ENCODE data around the gene SOAT2. TPM values are rescaled to one million over a fixed set of nuclear protein-coding genes. Genes with fewer than 3 reads are reported as not detected.

Gene SOAT2
- total RNA-seq, 1 donor from 2014 or later: 0.40 TPM

DNA sequence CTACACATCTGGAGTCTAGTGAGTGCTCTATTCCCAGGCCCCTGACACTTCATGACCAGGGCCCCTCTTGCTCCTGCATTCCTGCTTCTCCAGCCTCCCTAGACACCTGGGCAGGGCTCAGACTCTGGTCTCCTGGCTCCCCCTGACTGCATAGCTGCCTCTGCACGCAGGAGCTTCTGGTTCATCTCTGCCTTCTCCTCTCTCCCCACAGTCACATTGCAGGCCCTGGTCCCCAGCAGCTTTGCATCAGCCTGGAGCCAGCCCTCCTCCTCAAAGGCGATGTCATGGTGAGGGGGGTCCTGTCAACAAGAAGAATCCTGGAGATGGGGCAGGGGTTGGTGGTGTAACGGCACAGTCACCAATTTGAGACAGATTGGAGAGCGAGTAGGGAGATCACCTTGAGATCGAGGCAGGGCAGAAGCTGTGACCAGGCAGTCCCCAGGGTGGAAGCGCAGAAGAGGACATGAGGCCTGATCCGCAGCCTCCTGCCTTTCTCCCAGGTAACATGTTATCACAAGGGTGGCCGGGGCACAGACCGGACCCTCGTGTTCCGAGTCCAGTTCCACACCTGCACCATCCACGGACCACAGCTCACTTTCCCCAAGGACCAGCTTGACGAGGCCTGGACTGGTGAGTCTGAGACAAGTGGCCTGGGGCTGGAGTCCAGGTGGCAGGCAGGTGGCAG, 45.3 kb upstream of the SOAT2 start:
- TF ChIP-seq, protein P1, sequence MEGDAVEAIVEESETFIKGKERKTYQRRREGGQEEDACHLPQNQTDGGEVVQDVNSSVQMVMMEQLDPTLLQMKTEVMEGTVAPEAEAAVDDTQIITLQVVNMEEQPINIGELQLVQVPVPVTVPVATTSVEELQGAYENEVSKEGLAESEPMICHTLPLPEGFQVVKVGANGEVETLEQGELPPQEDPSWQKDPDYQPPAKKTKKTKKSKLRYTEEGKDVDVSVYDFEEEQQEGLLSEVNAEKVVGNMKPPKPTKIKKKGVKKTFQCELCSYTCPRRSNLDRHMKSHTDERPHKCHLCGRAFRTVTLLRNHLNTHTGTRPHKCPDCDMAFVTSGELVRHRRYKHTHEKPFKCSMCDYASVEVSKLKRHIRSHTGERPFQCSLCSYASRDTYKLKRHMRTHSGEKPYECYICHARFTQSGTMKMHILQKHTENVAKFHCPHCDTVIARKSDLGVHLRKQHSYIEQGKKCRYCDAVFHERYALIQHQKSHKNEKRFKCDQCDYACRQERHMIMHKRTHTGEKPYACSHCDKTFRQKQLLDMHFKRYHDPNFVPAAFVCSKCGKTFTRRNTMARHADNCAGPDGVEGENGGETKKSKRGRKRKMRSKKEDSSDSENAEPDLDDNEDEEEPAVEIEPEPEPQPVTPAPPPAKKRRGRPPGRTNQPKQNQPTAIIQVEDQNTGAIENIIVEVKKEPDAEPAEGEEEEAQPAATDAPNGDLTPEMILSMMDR (IDR thresholded peaks at IDR 0.05; ENCODE audit: unreplicated experiment): no peak
- no peak for DNase-seq (ENCODE audit: low spot score in 2 of 2, unreplicated experiment in 2 of 2)
- Mint-ChIP-seq H3K9me3 (no peaks in the 10 kb centered on the region), H3K4me1 (peaks cover 21% of the 10 kb centered on the region), H3K36me3 (no peaks in the 10 kb centered on the region), H3K27me3 (ENCODE audit: low read depth) (no peaks in the 10 kb centered on the region), H3K27ac (no peak overlapping the region), H3K4me3 (no peak overlapping the region)

DNA sequence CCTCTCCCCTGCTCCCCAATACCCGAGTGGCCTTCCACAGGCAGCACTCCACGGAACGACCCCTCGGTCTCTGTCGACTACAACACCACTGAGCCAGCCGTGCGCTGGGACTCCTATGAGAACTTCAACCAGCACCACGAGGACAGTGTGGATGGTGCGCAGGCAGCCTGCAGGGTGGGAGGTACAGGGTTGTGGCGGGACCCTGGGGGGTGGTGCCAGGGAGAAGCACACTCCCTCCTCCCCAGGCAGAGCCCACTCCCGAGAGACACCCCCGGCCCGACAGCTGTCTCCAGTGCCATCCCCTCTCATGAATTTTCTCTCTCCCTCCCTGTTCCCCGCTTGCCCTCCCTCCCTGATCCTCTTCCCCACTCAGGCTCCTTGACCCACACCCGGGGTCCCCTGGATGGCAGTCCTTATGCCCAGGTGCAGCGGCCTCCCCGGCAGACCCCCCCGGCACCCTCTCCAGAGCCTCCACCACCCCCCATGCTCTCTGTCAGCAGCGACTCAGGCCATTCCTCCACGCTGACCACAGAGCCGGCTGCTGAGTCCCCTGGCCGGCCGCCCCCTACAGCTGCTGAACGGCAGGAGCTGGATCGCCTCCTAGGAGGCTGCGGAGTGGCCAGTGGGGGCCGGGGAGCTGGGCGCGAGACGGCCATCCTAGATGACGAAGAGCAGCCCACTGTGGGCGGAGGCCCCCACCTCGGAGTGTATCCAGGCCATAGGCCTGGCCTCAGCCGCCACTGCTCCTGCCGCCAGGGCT, 44.4 kb upstream of the SOAT2 start:
- Mint-ChIP-seq H3K9me3 (no peaks in the 10 kb centered on the region), H3K27me3 (ENCODE audit: low read depth) (no peaks in the 10 kb centered on the region), H3K27ac (no peak overlapping the region), H3K36me3 (no peaks in the 10 kb centered on the region), H3K4me3 (no peak overlapping the region), H3K4me1 (peaks cover 12% of the 10 kb centered on the region)
- no peak for DNase-seq (ENCODE audit: low spot score in 2 of 2, unreplicated experiment in 2 of 2)
- TF ChIP-seq, protein P1 (IDR thresholded peaks at IDR 0.05; ENCODE audit: unreplicated experiment): no peak

DNA sequence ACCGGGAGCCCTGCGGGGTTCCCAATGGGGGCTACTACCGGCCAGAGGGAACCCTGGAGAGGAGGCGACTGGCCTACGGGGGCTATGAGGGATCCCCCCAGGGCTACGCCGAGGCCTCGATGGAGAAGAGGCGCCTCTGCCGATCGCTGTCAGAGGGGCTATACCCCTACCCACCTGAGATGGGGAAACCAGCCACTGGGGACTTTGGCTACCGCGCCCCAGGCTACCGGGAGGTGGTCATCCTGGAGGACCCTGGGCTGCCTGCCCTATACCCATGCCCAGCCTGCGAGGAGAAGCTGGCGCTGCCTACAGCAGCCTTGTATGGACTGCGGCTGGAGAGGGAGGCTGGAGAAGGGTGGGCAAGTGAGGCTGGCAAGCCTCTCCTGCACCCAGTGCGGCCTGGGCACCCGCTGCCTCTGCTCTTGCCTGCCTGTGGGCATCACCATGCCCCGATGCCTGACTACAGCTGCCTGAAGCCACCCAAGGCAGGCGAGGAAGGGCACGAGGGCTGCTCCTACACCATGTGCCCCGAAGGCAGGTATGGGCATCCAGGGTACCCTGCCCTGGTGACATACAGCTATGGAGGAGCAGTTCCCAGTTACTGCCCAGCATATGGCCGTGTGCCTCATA, 43.7 kb upstream of the SOAT2 start:
- no peaks in the 10 kb centered on the region for H3K9me3 Mint-ChIP-seq
- no peak overlapping the region for H3K4me3 Mint-ChIP-seq
- no peak overlapping the region for H3K27ac Mint-ChIP-seq
- TF ChIP-seq, protein P1 (IDR thresholded peaks at IDR 0.05; ENCODE audit: unreplicated experiment): no peak
- H3K36me3 Mint-ChIP-seq: no peaks in the 10 kb centered on the region
- peaks cover 8% of the 10 kb centered on the region for H3K4me1 Mint-ChIP-seq
- H3K27me3 Mint-ChIP-seq (ENCODE audit: low read depth): no peaks in the 10 kb centered on the region
- DNase-seq (ENCODE audit: low spot score in 2 of 2, unreplicated experiment in 2 of 2): no peak

DNA sequence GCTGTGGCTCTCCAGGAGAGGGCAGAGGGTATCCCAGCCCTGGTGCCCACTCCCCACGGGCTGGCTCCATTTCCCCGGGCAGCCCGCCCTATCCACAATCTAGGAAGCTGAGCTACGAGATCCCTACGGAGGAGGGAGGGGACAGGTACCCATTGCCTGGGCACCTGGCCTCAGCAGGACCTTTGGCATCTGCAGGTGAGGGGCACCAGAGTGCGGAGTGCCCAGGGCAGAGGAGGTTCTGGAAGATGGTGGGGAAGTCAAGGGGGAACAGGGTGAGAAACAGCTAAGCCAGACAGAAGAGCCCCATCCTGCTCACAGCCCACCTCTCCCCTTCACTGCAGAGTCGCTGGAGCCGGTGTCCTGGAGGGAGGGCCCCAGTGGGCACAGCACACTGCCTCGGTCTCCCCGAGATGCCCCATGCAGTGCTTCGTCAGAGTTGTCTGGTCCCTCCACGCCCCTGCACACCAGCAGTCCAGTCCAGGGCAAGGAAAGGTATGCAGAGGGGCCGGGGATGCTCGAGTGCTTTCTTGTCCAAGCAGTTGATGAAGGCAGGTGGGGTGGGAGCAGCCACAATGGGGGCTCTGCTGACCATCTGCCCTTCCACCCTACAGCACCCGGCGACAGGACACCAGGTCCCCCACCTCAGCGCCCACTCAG, 43.1 kb upstream of the SOAT2 start:
- H3K4me3 Mint-ChIP-seq: no peak overlapping the region
- H3K27me3 Mint-ChIP-seq (ENCODE audit: low read depth): no peaks in the 10 kb centered on the region
- peaks cover 5% of the 10 kb centered on the region for H3K36me3 Mint-ChIP-seq
- H3K4me1 Mint-ChIP-seq: peaks cover 8% of the 10 kb centered on the region
- TF ChIP-seq, protein P1 (IDR thresholded peaks at IDR 0.05; ENCODE audit: unreplicated experiment): no peak
- no peak for DNase-seq (ENCODE audit: low spot score in 2 of 2, unreplicated experiment in 2 of 2)
- H3K9me3 Mint-ChIP-seq: no peaks in the 10 kb centered on the region
- H3K27ac Mint-ChIP-seq: no peak overlapping the region

DNA sequence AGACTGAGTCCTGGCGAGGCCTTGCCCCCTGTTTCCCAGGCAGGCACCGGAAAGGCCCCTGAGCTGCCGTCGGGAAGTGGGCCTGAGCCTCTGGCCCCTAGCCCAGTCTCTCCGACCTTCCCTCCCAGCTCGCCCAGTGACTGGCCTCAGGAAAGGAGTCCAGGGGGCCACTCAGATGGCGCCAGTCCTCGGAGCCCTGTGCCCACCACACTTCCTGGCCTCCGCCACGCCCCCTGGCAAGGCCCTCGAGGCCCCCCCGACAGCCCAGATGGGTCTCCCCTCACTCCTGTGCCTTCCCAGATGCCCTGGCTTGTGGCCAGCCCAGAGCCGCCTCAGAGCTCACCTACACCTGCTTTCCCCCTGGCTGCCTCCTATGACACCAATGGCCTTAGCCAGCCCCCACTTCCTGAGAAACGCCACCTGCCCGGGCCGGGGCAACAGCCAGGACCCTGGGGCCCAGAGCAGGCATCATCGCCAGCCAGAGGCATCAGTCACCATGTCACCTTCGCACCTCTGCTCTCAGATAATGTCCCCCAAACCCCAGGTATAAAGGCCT, 42.5 kb upstream of the SOAT2 start:
- Mint-ChIP-seq H3K27me3 (ENCODE audit: low read depth) (no peaks in the 10 kb centered on the region), H3K9me3 (no peaks in the 10 kb centered on the region), H3K36me3 (peaks cover 6% of the 10 kb centered on the region), H3K27ac (no peak overlapping the region), H3K4me1 (peaks cover 6% of the 10 kb centered on the region), H3K4me3 (no peak overlapping the region)
- TF ChIP-seq, protein P1 (IDR thresholded peaks at IDR 0.05; ENCODE audit: unreplicated experiment): no peak
- DNase-seq (ENCODE audit: low spot score in 2 of 2, unreplicated experiment in 2 of 2): no peak
